Loucy (cell line): ENCODE measurements around the gene LRRC1.

Experiments
- CTCF ChIP-seq: fragments of 200-600 bp; sonication (generic); conservative IDR thresholded peaks from 2 replicates; pipeline ENCODE4 v1.5.1; 2014; ENCODE audit warnings: mild to moderate bottlenecking, antibody characterized with exemption, low read length
- EZH2phosphoT487 ChIP-seq: fragments of 200-600 bp; IDR thresholded peaks from 2 replicates; pipeline ENCODE4 v1.6.1; 2018; ENCODE audit warnings: antibody characterized with exemption, mild to moderate bottlenecking, moderate library complexity, borderline replicate concordance

- no peak for TF ChIP-seq EZH2phosphoT487
- no peak for TF ChIP-seq CTCF
Measured at GRCh38 chr6:53887316-53887715, 92.5 kb downstream of the LRRC1 start.
